Left lung (tissue), 10 donors: ENCODE data around the gene WTAP. TPM values are rescaled to one million over a fixed set of nuclear protein-coding genes. Genes with fewer than 3 reads are reported as not detected.
A peak's percentile ranks its signal among the peaks of the same experiment; 100 is the strongest.
"Not testable (repeated sequence)": the region's sequence is repeated elsewhere in the genome, so short reads cannot be mapped to it uniquely, and the experiment has no call there.

Experiments used
- ATAC-seq: fragments of 200-7000 bp; cut with Tn5 transposase; one replicate; pipeline ENCODE4 v1.9.1; 2020; ENCODE audit warnings: moderate library complexity
- DNase-seq, 4 donors: peaks; one replicate each; pipeline ENCODE4 v3.0.0-alpha.2; 2013 to 2020
- H3K27ac ChIP-seq, 2 donors: fragments of 200-600 bp; sonication (generic) in 1 of 2; one replicate each; pipeline versions ENCODE4 v1.5.0 to v1.8.0; 2020 to 2021
- H3K27me3 ChIP-seq, 2 donors: fragments of 200-600 bp; sonication (generic) in 1 of 2; one replicate each; pipeline versions ENCODE4 v1.5.0 to v1.8.0; 2020 to 2021
- H3K36me3 ChIP-seq, 2 donors: fragments of 200-600 bp; sonication (generic) in 1 of 2; one replicate each; pipeline versions ENCODE4 v1.5.0 to v1.8.0; 2020 to 2021
- H3K4me1 ChIP-seq, 2 donors: fragments of 200-600 bp; one replicate each; pipeline ENCODE4 v1.8.0; 2021
- H3K4me3 ChIP-seq, 2 donors: fragments of 200-600 bp; sonication (generic) in 1 of 2; one replicate each; pipeline versions ENCODE4 v1.5.0 to v1.8.0; 2020 to 2021; ENCODE audit warnings: mild to moderate bottlenecking in 1 of 2
- H3K9me3 ChIP-seq, 2 donors: fragments of 200-600 bp; sonication (generic) in 1 of 2; one replicate each; pipeline versions ENCODE4 v1.5.0 to v1.8.0; 2020 to 2021
- CTCF ChIP-seq, 2 donors: fragments of 200-600 bp; sonication (generic) in 1 of 2; IDR thresholded peaks; one replicate each; pipeline versions ENCODE4 v1.5.0 to v1.8.0; 2021; ENCODE audit warnings: antibody characterized with exemption in 2 of 2
- intact Hi-C, 2 donors: fragments of 100-400 bp; cut with DNase I; formaldehyde crosslinking; loops; one replicate each; pipeline versions ENCODE4 v1.11.2 to v1.14.2; 2022
- polyA plus RNA-seq, 6 donors: library from polyadenylated mRNA; unstranded; fragments of 120-200 nt; gene quantifications; one replicate each; pipeline ENCODE4 v1.2.1, GENCODE V29; 2013; ENCODE audit not compliant: insufficient read length in 6 of 6
- total RNA-seq, 2 donors: library from RNA; stranded (reverse); fragmentation: NEBNext Ultra II Directional; extraction: Animal tissue kit (Norgen Biotek cat#: 25700); gene quantifications; one replicate each; pipeline ENCODE4 v1.2.1, GENCODE V29; 2021
- donor health status: DM: no; HTN: yes; CAD: no.
- donor health status: DM: no; HTN: no; CAD: no.

The WTAP gene
- total and polyA plus RNA-seq, 8 donors, result 66.6 to 135 (median 125) TPM

DNA sequence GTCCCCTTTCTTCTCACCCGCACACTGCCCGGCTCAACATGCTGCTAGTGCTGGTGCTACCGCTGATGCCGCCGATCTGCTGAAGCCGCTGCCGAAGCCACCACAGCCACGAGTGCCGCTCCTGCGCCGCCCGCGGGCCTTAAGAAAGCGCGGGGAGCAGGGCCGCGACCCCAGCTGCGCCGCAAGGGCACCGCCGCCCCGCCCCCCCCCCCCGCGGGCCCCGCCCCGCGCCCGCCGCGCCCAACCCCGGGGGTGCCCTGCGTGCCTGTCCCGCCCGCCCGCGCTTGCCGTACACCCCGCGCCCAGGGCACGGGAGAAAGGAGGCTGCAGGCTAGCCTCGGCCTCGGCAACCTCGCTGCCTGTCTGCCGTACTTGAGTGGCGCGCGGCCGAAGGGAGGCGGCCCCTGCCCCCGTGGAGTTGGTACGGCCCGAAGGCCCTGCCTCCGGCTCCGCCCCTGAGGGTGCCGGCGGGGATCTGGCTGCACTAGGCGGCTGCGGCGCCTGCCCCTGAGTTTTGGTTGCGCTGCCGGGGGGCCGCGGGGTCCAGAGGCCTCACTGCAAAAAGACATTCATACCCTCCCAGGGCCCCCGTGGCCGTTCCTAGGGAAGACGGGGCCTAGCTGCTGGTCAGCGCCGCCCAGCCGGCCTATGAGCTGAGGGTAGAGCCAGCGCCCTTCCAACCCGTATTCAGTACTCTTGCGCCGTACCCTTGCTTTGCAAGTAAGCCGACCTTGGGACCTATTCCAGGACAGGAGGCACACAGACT lies 34.0 kb upstream of the WTAP start, which contains the start of gene SOD2:
Gene SOD2, minus strand, starts transcription at position 114 of the 766 bp plus-strand sequence. Its CDS starts 74 bp downstream, at position 40.
- Histone ChIP-seq H3K27me3 (no peaks in the 10 kb centered on the region), H3K4me3 (peak within 1 kb of the TSS; percentile 94 to 97), H3K9me3 (no peaks in the 10 kb centered on the region), H3K27ac (peak within 1 kb of the TSS; percentile 98), H3K4me1 (peaks cover 8 to 58% of the 10 kb centered on the region in 2 donors), H3K36me3 (peaks cover 0 to 29% of the 10 kb centered on the region in 2 donors)
- ATAC-seq (peak; percentile 85), DNase-seq (peak; percentile 83 to 97 (median 87))
- intact Hi-C loops, result no loop called here
- no peak for TF ChIP-seq CTCF (IDR thresholded peaks at IDR 0.05)

GRCh38 chr6:159693894-159694545 lies 33.3 kb upstream of the WTAP start:
- peak overlapping the region; percentile 94 to 97 for H3K4me3 ChIP-seq
- peak; percentile 49 for ATAC-seq
- H3K27ac ChIP-seq, result peak overlapping the region; percentile 98
- no peak for TF ChIP-seq CTCF (IDR thresholded peaks at IDR 0.05)
- intact Hi-C loops, result no loop called here
- DNase-seq, result peak in 3 of 4 donors; percentile 7 to 67 (median 37)
- H3K9me3 ChIP-seq, result no peaks in the 10 kb centered on the region
- H3K4me1 ChIP-seq, result peaks cover 8 to 51% of the 10 kb centered on the region in 2 donors
- H3K27me3 ChIP-seq, result no peaks in the 10 kb centered on the region
- H3K36me3 ChIP-seq, result peaks cover 0 to 22% of the 10 kb centered on the region in 2 donors

GRCh38 chr6:159695984-159696383 lies 31.3 kb upstream of the WTAP start:
- ATAC-seq, result no peak
- no peaks in the 10 kb centered on the region for H3K9me3 ChIP-seq
- H3K36me3 ChIP-seq, result peaks cover 0 to 10% of the 10 kb centered on the region in 2 donors
- no peaks in the 10 kb centered on the region for H3K27me3 ChIP-seq
- H3K4me1 ChIP-seq, result peaks cover 9 to 49% of the 10 kb centered on the region in 2 donors
- no peak overlapping the region for H3K4me3 ChIP-seq
- intact Hi-C loops, result no loop called here
- peak overlapping the region in 1 of 2 donors; percentile 98 for H3K27ac ChIP-seq
- no peak for TF ChIP-seq CTCF (IDR thresholded peaks at IDR 0.05)
- no peak for DNase-seq

GRCh38 chr6:159700970-159701369 lies 26.3 kb upstream of the WTAP start:
- peaks cover 9 to 41% of the 10 kb centered on the region in 2 donors for H3K4me1 ChIP-seq
- intact Hi-C loops, result no loop called here
- DNase-seq (no peak), ATAC-seq (no peak)
- no peaks in the 10 kb centered on the region for H3K27me3 ChIP-seq
- no peaks in the 10 kb centered on the region for H3K9me3 ChIP-seq
- H3K27ac ChIP-seq, result peak overlapping the region; percentile 68 to 89
- no peak for TF ChIP-seq CTCF (IDR thresholded peaks at IDR 0.05)
- no peaks in the 10 kb centered on the region for H3K36me3 ChIP-seq
- no peak overlapping the region for H3K4me3 ChIP-seq

- H3K4me1 ChIP-seq, result peaks cover 9 to 39% of the 10 kb centered on the region in 2 donors
These were observed 25.8 kb upstream of the WTAP start for GRCh38 chr6:159701413-159701999.

DNA sequence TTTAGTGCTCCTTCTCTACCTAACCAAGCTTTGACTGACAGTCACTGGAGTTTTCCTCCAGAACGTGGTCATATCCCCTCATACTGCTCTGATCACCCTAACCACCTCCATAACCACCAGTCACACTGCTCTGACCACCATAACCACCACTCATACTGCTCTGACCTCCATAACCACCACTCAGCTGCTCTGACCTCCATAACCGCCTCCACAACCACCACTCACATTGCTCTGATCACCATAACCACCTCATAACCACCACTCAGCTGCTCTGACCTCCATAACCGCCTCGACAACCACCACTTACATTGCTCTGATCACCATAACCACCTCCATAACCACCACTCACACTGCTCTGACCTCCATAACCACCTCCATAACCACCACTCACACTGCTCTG lies 16.7 kb upstream of the WTAP start:
- H3K36me3 ChIP-seq, H3K27ac ChIP-seq, H3K27me3 ChIP-seq, H3K4me3 ChIP-seq, H3K9me3 ChIP-seq, DNase-seq, ATAC-seq, intact Hi-C loops: not testable (repeated sequence)
- H3K4me1 ChIP-seq, result peaks cover 0 to 19% of the 10 kb centered on the region in 2 donors

More at GRCh38 chr6:159701413-159701999, 25.8 kb upstream of the WTAP start:
- H3K36me3 ChIP-seq, result no peaks in the 10 kb centered on the region
- DNase-seq (peak in 1 of 4 donors; percentile 5), ATAC-seq (peak; percentile 84)
- H3K27me3 ChIP-seq, result no peaks in the 10 kb centered on the region
- H3K4me3 ChIP-seq, result no peak overlapping the region
- TF ChIP-seq CTCF (IDR thresholded peaks at IDR 0.05), result no peak
- peak overlapping the region; percentile 68 to 89 for H3K27ac ChIP-seq
- intact Hi-C loops, result no loop called here
- no peaks in the 10 kb centered on the region for H3K9me3 ChIP-seq

DNA sequence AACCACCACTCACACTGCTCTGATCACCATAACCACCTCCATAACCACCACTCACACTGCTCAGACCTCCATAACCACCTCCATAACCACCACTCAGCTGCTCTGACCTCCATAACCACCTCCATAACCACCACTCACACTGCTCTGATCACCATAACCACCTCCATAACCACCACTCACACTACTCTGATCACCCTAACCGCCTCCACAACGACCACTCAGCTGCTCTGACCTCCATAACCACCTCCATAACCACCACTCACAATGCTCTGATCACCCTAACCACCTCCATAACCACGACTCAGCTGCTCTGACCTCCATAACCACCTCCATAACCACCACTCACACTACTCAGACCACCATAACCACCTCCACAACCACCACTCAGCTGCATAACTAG lies 14.9 kb upstream of the WTAP start:
- intact Hi-C loops, ATAC-seq, DNase-seq: not testable (repeated sequence)

More for the DNA sequence above, 14.9 kb upstream of the WTAP start:
- H3K4me1 ChIP-seq, result peaks cover 9 to 36% of the 10 kb centered on the region in 2 donors
- H3K4me3 ChIP-seq, H3K27ac ChIP-seq, H3K27me3 ChIP-seq, H3K9me3 ChIP-seq, H3K36me3 ChIP-seq: not testable (repeated sequence)
